Fibroblast of lung (primary cell): ENCODE data around the gene TRAF4. TPM values are rescaled to one million over a fixed set of nuclear protein-coding genes. Genes with fewer than 3 reads are reported as not detected.

Experiments
- DNase-seq, 2 donors: peaks; one replicate each; pipeline versions ENCODE4 v3.0.0 to v3.0.0-alpha.2; 2010; ENCODE audit warnings: low read depth in 2 of 2
- H2AFZ ChIP-seq: 2 replicates; pipeline ENCODE4 v1.5.1; 2012; ENCODE audit warnings: low read length, control low read depth, inconsistent platforms
- H3K27ac ChIP-seq: 2 replicates; pipeline ENCODE4 v1.5.1; 2011; ENCODE audit warnings: low read length, control low read depth; ENCODE audit not compliant: insufficient read depth
- H3K27me3 ChIP-seq: 2 replicates; pipeline ENCODE4 v1.5.1; 2011; ENCODE audit warnings: mild to moderate bottlenecking, low read length; ENCODE audit not compliant: control insufficient read depth, insufficient read depth
- H3K36me3 ChIP-seq: 2 replicates; pipeline ENCODE4 v1.5.1; 2011; ENCODE audit warnings: low read length; ENCODE audit not compliant: control insufficient read depth, insufficient read depth
- H3K4me1 ChIP-seq: 2 replicates; pipeline ENCODE4 v1.5.1; 2011; ENCODE audit warnings: low read length; ENCODE audit not compliant: control insufficient read depth, insufficient read depth; ENCODE audit errors: extremely low read depth
- H3K4me2 ChIP-seq: 2 replicates; pipeline ENCODE4 v1.5.1; 2011; ENCODE audit warnings: low read length, control low read depth; ENCODE audit not compliant: insufficient read depth; ENCODE audit errors: extremely low read depth
- H3K4me3 ChIP-seq, 4 experiments: fragments of 200-600 bp in 1 of 4; sonication (generic) in 1 of 4; replicated peaks in 1 of 4; 2 replicates each; pipeline ENCODE4 v1.5.1; 2011 to 2016; ENCODE audit warnings: low read length in 4 of 4, low read depth in 3 of 4, mild to moderate bottlenecking in 3 of 4, control low read depth in 2 of 4, inconsistent platforms in 1 of 4, mixed read lengths in 1 of 4; ENCODE audit not compliant: insufficient read depth in 1 of 4; ENCODE audit errors: control extremely low read depth in 1 of 4
- H3K79me2 ChIP-seq: 2 replicates; pipeline ENCODE4 v1.5.1; 2012; ENCODE audit warnings: mild to moderate bottlenecking, low read length, inconsistent platforms; ENCODE audit not compliant: control insufficient read depth, insufficient read depth
- H3K9ac ChIP-seq: 2 replicates; pipeline ENCODE4 v1.5.1; 2011; ENCODE audit warnings: mild to moderate bottlenecking, low read length, control low read depth; ENCODE audit not compliant: insufficient read depth
- H3K9me3 ChIP-seq: 2 replicates; pipeline ENCODE4 v1.5.1; 2012; ENCODE audit warnings: low read depth, low read length; ENCODE audit not compliant: control insufficient read depth, insufficient read depth
- H4K20me1 ChIP-seq: 2 replicates; pipeline ENCODE4 v1.5.1; 2011; ENCODE audit warnings: low read length; ENCODE audit not compliant: control insufficient read depth, insufficient read depth; ENCODE audit errors: extremely low read depth
- CTCF ChIP-seq, 2 donors: IDR thresholded peaks in 1 of 2; conservative IDR thresholded peaks in 1 of 2; 1 replicate in 1 of 2; 2 replicates in 1 of 2; pipeline ENCODE4 v1.5.1; 2011 to 2012; ENCODE audit warnings: low read length in 2 of 2, control low read depth in 1 of 2, inconsistent platforms in 1 of 2, low read depth in 1 of 2, mild to moderate bottlenecking in 1 of 2
- EZH2 ChIP-seq: IDR thresholded peaks from 2 replicates; pipeline ENCODE4 v1.5.1; 2012; ENCODE audit warnings: low read length, control low read depth, mild to moderate bottlenecking; ENCODE audit errors: missing control alignments
- polyA plus RNA-seq, 2 donors: library from polyadenylated mRNA; depleted of rRNA in 1 of 2; stranded (reverse) in 1 of 2; unstranded in 1 of 2; fragments of >200 nt; gene quantifications; 2 replicates each; pipeline ENCODE4 v1.2.1, GENCODE V29; 2011 to 2012; ENCODE audit warnings: missing spikeins in 1 of 2
- total RNA-seq: library from RNA; depleted of rRNA; stranded (reverse); fragments of >200 nt; gene quantifications from 2 replicates; pipeline ENCODE4 v1.2.1, GENCODE V29; 2014

Gene TRAF4
- total and polyA plus RNA-seq, 2 donors (not counting 1 experiment from before 2014, with no cell fraction given): 17.5 to 28.7 TPM

GRCh38 chr17:28745786-28746411 lies 2.1 kb downstream of the TRAF4 start:
- H3K9me3 ChIP-seq: no peaks in the 10 kb centered on the region
- H4K20me1 ChIP-seq: no peaks in the 10 kb centered on the region
- peak overlapping the region; percentile 5 for H3K27ac ChIP-seq
- no peak for TF ChIP-seq EZH2
- TF ChIP-seq CTCF (conservative IDR thresholded peaks at IDR 0.05 in 1 of 2, IDR thresholded peaks at IDR 0.05 in 1 of 2; ENCODE audit: low read depth in 1 of 2, low read length in 2 of 2): no peak
- H3K4me2 ChIP-seq: peak overlapping the region; percentile 95
- no peaks in the 10 kb centered on the region for H3K27me3 ChIP-seq
- peaks cover 39% of the 10 kb centered on the region for H3K79me2 ChIP-seq
- H3K4me3 ChIP-seq: peak overlapping the region; percentile 78 to 99 (median 96)
- no peak overlapping the region for H2AFZ ChIP-seq
- peak overlapping the region; percentile 94 for H3K9ac ChIP-seq
- no peak for DNase-seq
- peaks cover 26% of the 10 kb centered on the region for H3K36me3 ChIP-seq
- H3K4me1 ChIP-seq: peaks cover 9% of the 10 kb centered on the region

GRCh38 chr17:28746611-28747050 lies 2.8 kb downstream of the TRAF4 start:
- Histone ChIP-seq H3K4me3 (peak overlapping the region in 1 of 4 experiments; percentile 99), H3K4me1 (peaks cover 9% of the 10 kb centered on the region), H3K9ac (no peak overlapping the region), H3K4me2 (peak overlapping the region; percentile 95), H3K27me3 (no peaks in the 10 kb centered on the region), H3K27ac (peak overlapping the region; percentile 1), H2AFZ (no peak overlapping the region), H3K9me3 (no peaks in the 10 kb centered on the region), H4K20me1 (no peaks in the 10 kb centered on the region), H3K36me3 (peaks cover 28% of the 10 kb centered on the region), H3K79me2 (peaks cover 39% of the 10 kb centered on the region)
- DNase-seq: no peak
- TF ChIP-seq CTCF (conservative IDR thresholded peaks at IDR 0.05 in 1 of 2, IDR thresholded peaks at IDR 0.05 in 1 of 2; ENCODE audit: low read depth in 1 of 2, low read length in 2 of 2): no peak
- TF ChIP-seq EZH2: no peak

GRCh38 chr17:28747051-28747691 lies 3.4 kb downstream of the TRAF4 start:
- H3K27me3 ChIP-seq: no peaks in the 10 kb centered on the region
- no peak for DNase-seq
- TF ChIP-seq CTCF (conservative IDR thresholded peaks at IDR 0.05 in 1 of 2, IDR thresholded peaks at IDR 0.05 in 1 of 2; ENCODE audit: low read depth in 1 of 2, low read length in 2 of 2): no peak
- TF ChIP-seq EZH2: no peak
- no peak overlapping the region for H3K27ac ChIP-seq
- no peak overlapping the region for H3K4me2 ChIP-seq
- peaks cover 28% of the 10 kb centered on the region for H3K36me3 ChIP-seq
- peaks cover 39% of the 10 kb centered on the region for H3K79me2 ChIP-seq
- H2AFZ ChIP-seq: no peak overlapping the region
- H3K4me1 ChIP-seq: peaks cover 9% of the 10 kb centered on the region
- H4K20me1 ChIP-seq: no peaks in the 10 kb centered on the region
- no peaks in the 10 kb centered on the region for H3K9me3 ChIP-seq
- H3K4me3 ChIP-seq: peak overlapping the region in 1 of 4 experiments; percentile 4
- no peak overlapping the region for H3K9ac ChIP-seq
